ENCODE data around the gene LZTFL1.

GRCh38 chr3:45783667-45784066 lies 58.3 kb downstream of the LZTFL1 start:
- TF ChIP-seq CTCF (IDR thresholded peaks at IDR 0.05; ENCODE audit: poor library complexity) (no peak), EZH2phosphoT487 (IDR thresholded peaks at IDR 0.05; ENCODE audit: low read depth, severe bottlenecking, unreplicated experiment) (no peak), EZH2 (IDR thresholded peaks at IDR 0.05; ENCODE audit: borderline replicate concordance) (no peak)
